NB4 (cell line): Measurements from ENCODE around the gene AGBL4.

ENCODE experiments used
- CTCF ChIP-seq: IDR thresholded peaks from one replicate; pipeline ENCODE4 v1.5.1; 2012; ENCODE audit warnings: low read depth, low read length
- POLR2A ChIP-seq: IDR thresholded peaks from 2 replicates; pipeline ENCODE4 v1.6.1; 2011; ENCODE audit warnings: mild to moderate bottlenecking; ENCODE audit not compliant: insufficient read length; ENCODE audit errors: extremely low read depth

- no peak for TF ChIP-seq CTCF
- TF ChIP-seq POLR2A, result no peak
Observed at GRCh38 chr1:48710318-48710717, 1313.4 kb downstream of the AGBL4 start.
